ENCODE measurements around the gene DAP.

GRCh38 chr5:10726913-10727517 is 34.0 kb downstream of the DAP start:
- TF ChIP-seq POLR2A (IDR thresholded peaks at IDR 0.05) (no peak), CTCF (IDR thresholded peaks at IDR 0.05) (no peak)

Data from thyroid gland (tissue), 4 donors.